K562 (cell line): ENCODE measurements around the gene PJA1. TPM values are rescaled to one million over a fixed set of nuclear protein-coding genes. Genes with fewer than 3 reads are reported as not detected.

Experiments used
- ATAC-seq: fragments of 200-7000 bp; cut with Tn5 transposase; 3 replicates; pipeline ENCODE4 v1.9.1; 2020; ENCODE audit warnings: moderate library complexity
- BruUV-seq: library from RNA; stranded (reverse); fragments of 400-500 nt; replicated peaks from 2 replicates; lab custom pipeline; 2021; lab: Mats Ljungman, UMichigan
- CTCF ChIA-PET: fragments of 300-600 bp; formaldehyde crosslinking; extraction: SDS; loops from one replicate; lab custom pipeline; 2021; ENCODE audit warnings: low intra/inter-chr PET ratio; lab: Yijun Ruan, JAX
- POLR2A ChIA-PET: fragments of 300-600, 350-650 bp; sonication (Branson Sonifier 250); formaldehyde crosslinking; extraction: SDS; loops from one replicate; lab custom pipeline; 2021; ENCODE audit warnings: antibody characterized with exemption, inconsistent platforms; lab: Yijun Ruan, JAX
- DNase-seq, 4 experiments: peaks; one replicate each; pipeline versions ENCODE4 v3.0.0 to v3.0.0-alpha.2; 2011 to 2018; ENCODE audit warnings: low spot score in 3 of 4, mixed read lengths in 3 of 4; ENCODE audit errors: extremely low read depth in 1 of 4
- FAIRE-seq: peaks from 2 replicates; lab custom pipeline; 2011; peaks lifted over from hg19 to GRCh38; lab: Jason Lieb, UNC
- H2AFZ ChIP-seq: 2 replicates; pipeline ENCODE4 v1.6.0; 2011; ENCODE audit warnings: low read depth, low read length, control low read depth, inconsistent platforms
- H3K27ac ChIP-seq: fragments of 200-600 bp; 3 replicates; pipeline ENCODE4 v1.8.0; 2011; ENCODE audit warnings: low read depth, mild to moderate bottlenecking, control low read depth, inconsistent platforms, low read length, moderate library complexity, mixed read lengths; ENCODE audit errors: extremely low read depth
- H3K27me3 ChIP-seq, 2 experiments: fragments of 300-600 bp in 1 of 2; 2 replicates in 1 of 2; 3 replicates in 1 of 2; pipeline versions ENCODE4 v1.6.0 to v1.8.0; 2011; ENCODE audit warnings: inconsistent platforms in 2 of 2, low read length in 2 of 2, mild to moderate bottlenecking in 1 of 2, mixed read lengths in 1 of 2, moderate library complexity in 1 of 2; ENCODE audit not compliant: control insufficient read depth in 2 of 2, insufficient read depth in 2 of 2
- H3K36me3 ChIP-seq: fragments of 300-600 bp; 3 replicates; pipeline ENCODE4 v1.8.0; 2011; ENCODE audit warnings: mild to moderate bottlenecking, low read length, inconsistent platforms; ENCODE audit not compliant: control insufficient read depth, insufficient read depth
- H3K4me1 ChIP-seq, 2 experiments: fragments of 200-600 bp in 1 of 2; replicated peaks in 1 of 2; 2 replicates in 1 of 2; 3 replicates in 1 of 2; pipeline versions ENCODE4 v1.5.1 to v1.8.0; 2011; ENCODE audit warnings: inconsistent platforms in 2 of 2, low read length in 2 of 2, mild to moderate bottlenecking in 1 of 2, mixed read lengths in 1 of 2, moderate library complexity in 1 of 2; ENCODE audit not compliant: control insufficient read depth in 2 of 2, insufficient read depth in 2 of 2
- H3K4me2 ChIP-seq: 2 replicates; pipeline ENCODE4 v1.6.1; 2011; ENCODE audit warnings: low read length, control low read depth, inconsistent platforms, mixed read lengths; ENCODE audit not compliant: insufficient read depth
- H3K4me3 ChIP-seq: fragments of 200-600 bp; sonication (generic), shearing (Covaris generic); 2 replicates; pipeline ENCODE4 v1.5.1; 2016; ENCODE audit warnings: control low read depth, inconsistent platforms
- H3K79me2 ChIP-seq: fragments of 200-600 bp; 3 replicates; pipeline ENCODE4 v1.8.0; 2011; ENCODE audit warnings: low read length, inconsistent platforms; ENCODE audit not compliant: control insufficient read depth, insufficient read depth
- H3K9ac ChIP-seq, 2 experiments: 2 replicates each; pipeline versions ENCODE4 v1.6.0 to v1.6.1; 2011; ENCODE audit warnings: low read depth in 2 of 2, low read length in 2 of 2, control low read depth in 1 of 2, inconsistent platforms in 1 of 2, mild to moderate bottlenecking in 1 of 2, mixed read lengths in 1 of 2; ENCODE audit not compliant: insufficient read depth in 1 of 2
- H3K9me1 ChIP-seq: one replicate; pipeline ENCODE4 v1.6.0; 2011; ENCODE audit warnings: inconsistent platforms, mild to moderate bottlenecking, low read length, moderate library complexity; ENCODE audit not compliant: control insufficient read depth, insufficient read depth
- H3K9me3 ChIP-seq: replicated peaks from 2 replicates; pipeline ENCODE4 v1.5.1; 2011; ENCODE audit warnings: low read depth, low read length, inconsistent platforms; ENCODE audit not compliant: control insufficient read depth, insufficient read depth
- H4K20me1 ChIP-seq: replicated peaks from 2 replicates; pipeline ENCODE4 v1.6.1; 2011; ENCODE audit warnings: low read length, inconsistent platforms, mixed read lengths; ENCODE audit not compliant: control insufficient read depth, insufficient read depth
- ELF1 ChIP-seq: fragments of 200-800 bp; sonication (Bioruptor generic); IDR thresholded peaks from 2 replicates; pipeline ENCODE4 v1.6.1; 2016; ENCODE audit warnings: missing genetic modification characterization, missing compliant biosample characterization
- IRF2 ChIP-seq: sonication (generic); formaldehyde crosslinking; IDR thresholded peaks from 2 replicates; pipeline ENCODE4 v1.8.1; 2022; ENCODE audit warnings: mild to moderate bottlenecking, missing genetic modification reagents
- SRSF3 ChIP-seq: fragments of 200-400 bp; formaldehyde crosslinking; IDR thresholded peaks from 2 replicates; pipeline ENCODE4 v1.6.1; 2016; ENCODE audit warnings: mild to moderate bottlenecking, low read length, moderate library complexity; ENCODE audit not compliant: insufficient read depth
- WGBS: fragments of 100-300 bp; shearing (Covaris generic); methylation state at CpG from one replicate; pipeline ENCODE4 v1.1.6; 2016; ENCODE audit warnings: low coverage, mixed read lengths; ENCODE audit not compliant: insufficient coverage; ENCODE audit errors: missing lambda C conversion rate; 5-methylcytosine and 5-hydroxymethylcytosine counted together
- in situ Hi-C: fragments of 300-500 bp; cut with MboI; formaldehyde crosslinking; loops from 4 replicates; pipeline ENCODE4 v1.15.0; 2018; ENCODE audit warnings: inconsistent platforms, mixed read lengths
- intact Hi-C: fragments of 100-400 bp; cut with micrococcal nuclease; formaldehyde crosslinking; loops from 2 replicates; pipeline ENCODE4 v1.14.2; 2022
- polyA plus RNA-seq, 8 experiments: library from polyadenylated mRNA; depleted of rRNA in 4 of 8; stranded (reverse) in 5 of 8; unstranded in 3 of 8; fragments of >200 nt; fragmentation: Nextera tagmentation in 2 of 8; fragmentation: Illumina TruSeq in 1 of 8; extraction: Ambion mirVana in 2 of 8; extraction: Trizol in 1 of 8; gene quantifications; 2 replicates each; pipeline versions ENCODE4 v1.2.1 to v1.2.3, GENCODE V29; 2011 to 2014; ENCODE audit warnings: inconsistent platforms in 1 of 8, missing spikeins in 1 of 8
- total RNA-seq, 7 experiments: library from RNA; depleted of rRNA in 6 of 7; stranded (reverse); fragments of >200 nt in 6 of 7; fragmentation: Illumina TruSeq in 2 of 7; extraction: Trizol in 2 of 7; gene quantifications; 2 replicates each; pipeline versions ENCODE4 v1.2.1 to v1.2.3, GENCODE V29; 2011 to 2021; ENCODE audit warnings: low replicate concordance in 1 of 7
- TF ChIP-seq, protein P1 (sequence below): IDR thresholded peaks from 2 replicates; pipeline ENCODE4 v1.6.1; 2012; ENCODE audit warnings: low read depth, low read length, improper control_type of control experiment, borderline replicate concordance
- TF ChIP-seq, protein P2 (sequence below), 2 experiments: fragments of 450-650 bp; IDR thresholded peaks; 2 replicates each; pipeline ENCODE4 v1.6.1; 2016; ENCODE audit warnings: mild to moderate bottlenecking in 2 of 2, borderline replicate concordance in 1 of 2, low read depth in 1 of 2, moderate library complexity in 1 of 2

Gene PJA1
- total and polyA plus RNA-seq, 9 of the 15 experiments (the other 6 are each of a cell fraction or from before 2014, with no cell fraction given) = 1.6 to 6.0 (median 4.0) TPM

DNA sequence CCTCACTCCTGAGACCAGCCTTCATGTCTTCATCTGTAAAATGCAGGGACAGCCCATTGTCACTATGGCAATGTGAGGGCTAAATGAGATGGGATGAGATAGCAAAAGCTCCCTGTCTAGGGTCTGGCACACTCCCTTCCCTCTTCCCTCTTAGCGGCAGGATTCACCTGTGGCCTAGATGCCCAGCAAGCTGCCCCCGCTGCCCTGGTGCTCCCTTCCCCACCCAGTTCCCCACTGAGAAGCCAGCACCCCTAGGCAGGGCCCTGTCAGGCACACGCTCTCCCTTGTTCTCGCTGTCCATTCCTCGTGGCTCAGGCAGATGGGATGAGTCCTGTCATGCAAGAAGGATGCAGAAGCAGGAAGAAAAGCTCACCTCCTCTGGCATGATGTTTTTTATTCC, 49.2 kb upstream of the PJA1 start:
- no peak overlapping the region for H3K9ac ChIP-seq
- H3K4me3 ChIP-seq = no peak overlapping the region
- BruUV-seq = no TSS peak
- WGBS = 0% methylated on average over 5 of the region's 5 CpGs
- ChIA-PET POLR2A (no interaction called here), CTCF (no interaction called here)
- no peaks in the 10 kb centered on the region for H3K9me1 ChIP-seq
- H3K4me1 ChIP-seq = no peaks in the 10 kb centered on the region
- H3K9me3 ChIP-seq = no peaks in the 10 kb centered on the region
- DNase-seq (no peak), ATAC-seq (no peak), FAIRE-seq (no peak)
- TF ChIP-seq IRF2 (CRISPR knock-in tag) = no peak
- TF ChIP-seq, protein P1, sequence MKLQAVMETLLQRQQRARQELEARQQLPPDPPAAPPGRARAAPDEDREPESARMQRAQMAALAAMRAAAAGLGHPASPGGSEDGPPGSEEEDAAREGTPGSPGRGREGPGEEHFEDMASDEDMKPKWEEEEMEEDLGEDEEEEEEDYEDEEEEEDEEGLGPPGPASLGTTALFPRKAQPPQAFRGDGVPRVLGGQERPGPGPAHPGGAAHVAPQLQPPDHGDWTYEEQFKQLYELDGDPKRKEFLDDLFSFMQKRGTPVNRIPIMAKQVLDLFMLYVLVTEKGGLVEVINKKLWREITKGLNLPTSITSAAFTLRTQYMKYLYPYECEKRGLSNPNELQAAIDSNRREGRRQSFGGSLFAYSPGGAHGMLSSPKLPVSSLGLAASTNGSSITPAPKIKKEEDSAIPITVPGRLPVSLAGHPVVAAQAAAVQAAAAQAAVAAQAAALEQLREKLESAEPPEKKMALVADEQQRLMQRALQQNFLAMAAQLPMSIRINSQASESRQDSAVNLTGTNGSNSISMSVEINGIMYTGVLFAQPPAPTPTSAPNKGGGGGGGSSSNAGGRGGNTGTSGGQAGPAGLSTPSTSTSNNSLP = no peak
- H3K27ac ChIP-seq = no peak overlapping the region
- no peaks in the 10 kb centered on the region for H4K20me1 ChIP-seq
- no peak overlapping the region for H2AFZ ChIP-seq
- H3K4me2 ChIP-seq = no peak overlapping the region
- peaks cover 0 to 7% of the 10 kb centered on the region in 2 experiments; a peak in 1 of 5 replicates for H3K27me3 ChIP-seq
- H3K36me3 ChIP-seq = no peaks in the 10 kb centered on the region
- intact Hi-C loops = no loop called here
- in situ Hi-C loops = loop anchor here (10.0 kb wide), 2 partner anchors 130 to 390 kb away; partner anchors contain the start of gene EFNB1
- H3K79me2 ChIP-seq = no peaks in the 10 kb centered on the region

- Histone ChIP-seq H3K27me3 (peaks cover 0 to 7% of the 10 kb centered on the region in 2 experiments; a peak in 1 of 5 replicates), H2AFZ (no peak overlapping the region), H3K36me3 (no peaks in the 10 kb centered on the region), H3K9me1 (no peaks in the 10 kb centered on the region), H3K4me1 (no peaks in the 10 kb centered on the region), H3K79me2 (no peaks in the 10 kb centered on the region), H3K9me3 (no peaks in the 10 kb centered on the region), H3K27ac (no peak overlapping the region), H3K9ac (no peak overlapping the region), H4K20me1 (no peaks in the 10 kb centered on the region), H3K4me3 (no peak overlapping the region), H3K4me2 (no peak overlapping the region)
- intact Hi-C loops (no loop called here), in situ Hi-C loops (loop anchor here (10.0 kb wide), 2 partner anchors 127 to 387 kb away; partner anchors contain the start of gene EFNB1)
- CTCF ChIA-PET = no interaction called here
- BruUV-seq = no TSS peak
- WGBS = 0% methylated on average over 1 of the region's 2 CpGs
- DNase-seq = no peak
- no peak for FAIRE-seq
- POLR2A ChIA-PET = interaction anchor here (0.8 kb wide), 1 partner anchor 46 kb away, joined by 3 read pairs; the partner anchor contains the start of gene PJA1
- ATAC-seq = no peak
- TF ChIP-seq, protein P2, sequence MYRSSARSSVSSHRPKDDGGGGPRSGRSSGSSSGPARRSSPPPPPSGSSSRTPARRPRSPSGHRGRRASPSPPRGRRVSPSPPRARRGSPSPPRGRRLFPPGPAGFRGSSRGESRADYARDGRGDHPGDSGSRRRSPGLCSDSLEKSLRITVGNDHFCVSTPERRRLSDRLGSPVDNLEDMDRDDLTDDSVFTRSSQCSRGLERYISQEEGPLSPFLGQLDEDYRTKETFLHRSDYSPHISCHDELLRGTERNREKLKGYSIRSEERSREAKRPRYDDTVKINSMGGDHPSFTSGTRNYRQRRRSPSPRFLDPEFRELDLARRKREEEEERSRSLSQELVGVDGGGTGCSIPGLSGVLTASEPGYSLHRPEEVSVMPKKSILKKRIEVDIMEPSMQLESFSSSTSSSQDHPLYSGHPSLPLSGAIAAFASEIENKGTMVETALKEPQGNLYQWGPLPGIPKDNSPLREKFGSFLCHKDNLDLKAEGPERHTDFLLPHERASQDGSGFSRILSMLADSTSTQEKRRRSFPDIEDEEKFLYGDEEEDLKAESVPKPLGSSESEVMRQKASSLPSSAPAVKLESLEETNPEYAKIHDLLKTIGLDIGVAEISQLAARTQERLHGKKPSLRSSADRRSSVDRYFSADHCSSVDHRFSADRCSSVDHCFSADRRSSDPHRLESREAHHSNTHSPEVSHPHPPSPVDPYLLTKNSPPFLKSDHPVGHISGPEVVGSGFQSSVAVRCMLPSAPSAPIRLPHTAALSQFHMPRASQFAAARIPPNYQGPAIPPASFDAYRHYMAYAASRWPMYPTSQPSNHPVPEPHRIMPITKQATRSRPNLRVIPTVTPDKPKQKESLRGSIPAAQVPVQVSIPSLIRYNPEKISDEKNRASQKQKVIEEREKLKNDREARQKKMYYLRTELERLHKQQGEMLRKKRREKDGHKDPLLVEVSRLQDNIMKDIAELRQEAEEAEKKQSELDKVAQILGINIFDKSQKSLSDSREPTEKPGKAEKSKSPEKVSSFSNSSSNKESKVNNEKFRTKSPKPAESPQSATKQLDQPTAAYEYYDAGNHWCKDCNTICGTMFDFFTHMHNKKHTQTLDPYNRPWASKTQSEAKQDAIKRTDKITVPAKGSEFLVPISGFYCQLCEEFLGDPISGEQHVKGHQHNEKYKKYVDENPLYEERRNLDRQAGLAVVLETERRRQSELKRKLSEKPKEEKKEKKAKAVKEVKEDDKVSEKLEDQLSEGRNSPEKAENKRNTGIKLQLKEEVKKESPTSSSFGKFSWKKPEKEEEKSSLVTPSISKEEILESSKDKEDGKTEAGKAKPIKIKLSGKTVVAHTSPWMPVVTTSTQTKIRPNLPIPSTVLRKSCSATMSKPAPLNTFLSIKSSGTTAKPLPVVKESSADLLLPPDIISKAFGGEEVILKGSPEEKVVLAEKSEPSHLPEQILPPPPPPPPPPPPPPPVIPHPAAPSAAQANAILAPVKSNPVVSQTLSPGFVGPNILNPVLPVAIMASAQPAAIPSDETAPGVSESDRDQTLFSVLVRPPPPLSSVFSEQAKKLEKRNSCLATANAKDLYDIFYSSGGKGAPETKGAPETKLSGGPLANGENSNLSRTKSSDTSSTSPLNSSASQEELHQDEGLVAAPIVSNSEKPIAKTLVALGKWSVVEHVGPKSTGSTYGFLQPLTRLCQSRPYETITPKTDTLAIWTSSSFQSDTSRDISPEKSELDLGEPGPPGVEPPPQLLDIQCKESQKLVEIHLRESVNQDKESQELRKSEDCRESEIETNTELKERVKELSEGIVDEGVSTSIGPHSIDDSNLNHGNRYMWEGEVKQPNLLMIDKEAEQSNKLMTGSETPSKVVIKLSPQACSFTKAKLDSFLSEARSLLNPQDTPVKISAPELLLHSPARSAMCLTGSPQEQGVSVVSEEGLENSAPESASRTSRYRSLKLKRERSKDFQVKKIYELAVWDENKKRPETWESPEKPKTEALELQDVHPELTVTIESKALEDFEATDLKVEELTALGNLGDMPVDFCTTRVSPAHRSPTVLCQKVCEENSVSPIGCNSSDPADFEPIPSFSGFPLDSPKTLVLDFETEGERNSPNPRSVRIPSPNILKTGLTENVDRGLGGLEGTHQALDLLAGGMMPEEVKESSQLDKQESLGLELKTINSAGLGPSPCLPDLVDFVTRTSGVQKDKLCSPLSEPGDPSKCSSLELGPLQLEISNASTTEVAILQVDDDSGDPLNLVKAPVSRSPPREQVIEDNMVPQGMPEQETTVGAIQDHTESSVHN (IDR thresholded peaks at IDR 0.05; ENCODE audit: borderline replicate concordance in 1 of 2, low read depth in 1 of 2) = no peak
- no peak for TF ChIP-seq SRSF3
- TF ChIP-seq ELF1 (tag) = no peak
These were observed 46.4 kb upstream of the PJA1 start for GRCh38 chrX:69211701-69212100.
